ENCODE results near the gene NDST1.

Gene NDST1

GRCh38 chr5:150489360-150490295 is 18.3 kb upstream of the NDST1 start:
- DNase-seq (ENCODE audit: low read depth) = no peak

GRCh38 chr5:150490296-150490669 is 17.6 kb upstream of the NDST1 start:
- no peak for DNase-seq (ENCODE audit: low read depth)

- no peak for DNase-seq (ENCODE audit: low read depth)
These were observed 17.2 kb upstream of the NDST1 start for GRCh38 chr5:150490754-150491153.

GRCh38 chr5:150491876-150492275 is 16.1 kb upstream of the NDST1 start:
- DNase-seq (ENCODE audit: low read depth) = no peak

- DNase-seq (ENCODE audit: low read depth) = no peak
These were observed 15.3 kb upstream of the NDST1 start for GRCh38 chr5:150492621-150493020.

GRCh38 chr5:150496098-150496497 is 11.8 kb upstream of the NDST1 start:
- no peak for DNase-seq (ENCODE audit: low read depth)

- no peak for DNase-seq (ENCODE audit: low read depth)
These were observed 11.4 kb upstream of the NDST1 start for GRCh38 chr5:150496534-150496933.

- no peak for DNase-seq (ENCODE audit: low read depth)
These were observed 10.5 kb upstream of the NDST1 start for GRCh38 chr5:150497274-150497988.

GRCh38 chr5:150497989-150498317 is 10.0 kb upstream of the NDST1 start:
- no peak for DNase-seq (ENCODE audit: low read depth)

GRCh38 chr5:150498501-150498900 is 9.4 kb upstream of the NDST1 start:
- no peak for DNase-seq (ENCODE audit: low read depth)

GRCh38 chr5:150498971-150499370 is 9.0 kb upstream of the NDST1 start:
- no peak for DNase-seq (ENCODE audit: low read depth)

GRCh38 chr5:150499437-150499956 is 8.4 kb upstream of the NDST1 start:
- DNase-seq (ENCODE audit: low read depth) = no peak

GRCh38 chr5:150500328-150500841 is 7.5 kb upstream of the NDST1 start:
- DNase-seq (ENCODE audit: low read depth) = no peak

GRCh38 chr5:150500905-150501304 is 7.0 kb upstream of the NDST1 start:
- no peak for DNase-seq (ENCODE audit: low read depth)

- no peak for DNase-seq (ENCODE audit: low read depth)
These were observed 5.8 kb upstream of the NDST1 start for GRCh38 chr5:150502106-150502505.

GRCh38 chr5:150502847-150503246 is 5.1 kb upstream of the NDST1 start:
- DNase-seq (ENCODE audit: low read depth) = no peak

GRCh38 chr5:150503386-150503785 is 4.5 kb upstream of the NDST1 start:
- DNase-seq (ENCODE audit: low read depth) = no peak

GRCh38 chr5:150503977-150504620 is 3.8 kb upstream of the NDST1 start:
- no peak for DNase-seq (ENCODE audit: low read depth)

- no peak for DNase-seq (ENCODE audit: low read depth)
These were observed 2.9 kb upstream of the NDST1 start for GRCh38 chr5:150505041-150505511.

- DNase-seq (ENCODE audit: low read depth) = no peak
These were observed 2.1 kb upstream of the NDST1 start for GRCh38 chr5:150505816-150506215.

- DNase-seq (ENCODE audit: low read depth) = no peak
These were observed 1.1 kb upstream of the NDST1 start for GRCh38 chr5:150506571-150507473.

Measured in stimulated activated CD4-positive, alpha-beta T cell treated with anti-CD3 and anti-CD28 coated beads, Interleukin-2, amount 100 ng/mL, for 4 hours (primary cell).